K562 (cell line): ENCODE results near the gene NOL4L. TPM values are rescaled to one million over a fixed set of nuclear protein-coding genes. Genes with fewer than 3 reads are reported as not detected.

Source experiments
- ATAC-seq: fragments of 200-7000 bp; cut with Tn5 transposase; 3 replicates; pipeline ENCODE4 v1.9.1; 2020; ENCODE audit warnings: moderate library complexity
- BruUV-seq: library from RNA; stranded (reverse); fragments of 400-500 nt; replicated peaks from 2 replicates; lab custom pipeline; 2021; lab: Mats Ljungman, UMichigan
- CTCF ChIA-PET: fragments of 300-600 bp; formaldehyde crosslinking; extraction: SDS; loops from one replicate; lab custom pipeline; 2021; ENCODE audit warnings: low intra/inter-chr PET ratio; lab: Yijun Ruan, JAX
- POLR2A ChIA-PET: fragments of 300-600, 350-650 bp; sonication (Branson Sonifier 250); formaldehyde crosslinking; extraction: SDS; loops from one replicate; lab custom pipeline; 2021; ENCODE audit warnings: antibody characterized with exemption, inconsistent platforms; lab: Yijun Ruan, JAX
- DNase-seq, 4 experiments: peaks; one replicate each; pipeline versions ENCODE4 v3.0.0 to v3.0.0-alpha.2; 2011 to 2018; ENCODE audit warnings: low spot score in 3 of 4, mixed read lengths in 3 of 4; ENCODE audit errors: extremely low read depth in 1 of 4
- FAIRE-seq: peaks from 2 replicates; lab custom pipeline; 2011; peaks lifted over from hg19 to GRCh38; lab: Jason Lieb, UNC
- H2AFZ ChIP-seq: 2 replicates; pipeline ENCODE4 v1.6.0; 2011; ENCODE audit warnings: low read depth, low read length, control low read depth, inconsistent platforms
- H3K27ac ChIP-seq: fragments of 200-600 bp; 3 replicates; pipeline ENCODE4 v1.8.0; 2011; ENCODE audit warnings: low read depth, mild to moderate bottlenecking, control low read depth, inconsistent platforms, low read length, moderate library complexity, mixed read lengths; ENCODE audit errors: extremely low read depth
- H3K27me3 ChIP-seq, 2 experiments: fragments of 300-600 bp in 1 of 2; 2 replicates in 1 of 2; 3 replicates in 1 of 2; pipeline versions ENCODE4 v1.6.0 to v1.8.0; 2011; ENCODE audit warnings: inconsistent platforms in 2 of 2, low read length in 2 of 2, mild to moderate bottlenecking in 1 of 2, mixed read lengths in 1 of 2, moderate library complexity in 1 of 2; ENCODE audit not compliant: control insufficient read depth in 2 of 2, insufficient read depth in 2 of 2
- H3K36me3 ChIP-seq: fragments of 300-600 bp; 3 replicates; pipeline ENCODE4 v1.8.0; 2011; ENCODE audit warnings: mild to moderate bottlenecking, low read length, inconsistent platforms; ENCODE audit not compliant: control insufficient read depth, insufficient read depth
- H3K4me1 ChIP-seq, 2 experiments: fragments of 200-600 bp in 1 of 2; replicated peaks in 1 of 2; 2 replicates in 1 of 2; 3 replicates in 1 of 2; pipeline versions ENCODE4 v1.5.1 to v1.8.0; 2011; ENCODE audit warnings: inconsistent platforms in 2 of 2, low read length in 2 of 2, mild to moderate bottlenecking in 1 of 2, mixed read lengths in 1 of 2, moderate library complexity in 1 of 2; ENCODE audit not compliant: control insufficient read depth in 2 of 2, insufficient read depth in 2 of 2
- H3K4me2 ChIP-seq: 2 replicates; pipeline ENCODE4 v1.6.1; 2011; ENCODE audit warnings: low read length, control low read depth, inconsistent platforms, mixed read lengths; ENCODE audit not compliant: insufficient read depth
- H3K4me3 ChIP-seq: fragments of 200-600 bp; sonication (generic), shearing (Covaris generic); 2 replicates; pipeline ENCODE4 v1.5.1; 2016; ENCODE audit warnings: control low read depth, inconsistent platforms
- H3K79me2 ChIP-seq: fragments of 200-600 bp; 3 replicates; pipeline ENCODE4 v1.8.0; 2011; ENCODE audit warnings: low read length, inconsistent platforms; ENCODE audit not compliant: control insufficient read depth, insufficient read depth
- H3K9ac ChIP-seq, 2 experiments: 2 replicates each; pipeline versions ENCODE4 v1.6.0 to v1.6.1; 2011; ENCODE audit warnings: low read depth in 2 of 2, low read length in 2 of 2, control low read depth in 1 of 2, inconsistent platforms in 1 of 2, mild to moderate bottlenecking in 1 of 2, mixed read lengths in 1 of 2; ENCODE audit not compliant: insufficient read depth in 1 of 2
- H3K9me1 ChIP-seq: one replicate; pipeline ENCODE4 v1.6.0; 2011; ENCODE audit warnings: inconsistent platforms, mild to moderate bottlenecking, low read length, moderate library complexity; ENCODE audit not compliant: control insufficient read depth, insufficient read depth
- H3K9me3 ChIP-seq: replicated peaks from 2 replicates; pipeline ENCODE4 v1.5.1; 2011; ENCODE audit warnings: low read depth, low read length, inconsistent platforms; ENCODE audit not compliant: control insufficient read depth, insufficient read depth
- H4K20me1 ChIP-seq: replicated peaks from 2 replicates; pipeline ENCODE4 v1.6.1; 2011; ENCODE audit warnings: low read length, inconsistent platforms, mixed read lengths; ENCODE audit not compliant: control insufficient read depth, insufficient read depth
- ARHGAP35 ChIP-seq: fragments of 450-650 bp; IDR thresholded peaks from 2 replicates; pipeline ENCODE4 v1.6.1; 2018; ENCODE audit not compliant: partially characterized antibody
- CAMTA2 ChIP-seq: fragments of 250-450 bp; sonication (Bioruptor Pico); conservative IDR thresholded peaks from 2 replicates; pipeline ENCODE4 v1.5.1; 2022
- CXXC5 ChIP-seq: fragments of 250-450 bp; sonication (Bioruptor Pico); IDR thresholded peaks from 2 replicates; pipeline ENCODE4 v1.8.0; 2022; ENCODE audit warnings: inconsistent platforms, mild to moderate bottlenecking, moderate library complexity
- DNMT1 ChIP-seq: fragments of 450-650 bp; IDR thresholded peaks from 2 replicates; pipeline ENCODE4 v1.6.1; 2016; ENCODE audit warnings: antibody characterized with exemption, mild to moderate bottlenecking
- ELF2 ChIP-seq: fragments of 250-450 bp; sonication (Bioruptor Pico); IDR thresholded peaks from 2 replicates; pipeline ENCODE4 v1.5.0; 2021; ENCODE audit warnings: mild to moderate bottlenecking
- GMEB1 ChIP-seq: fragments of 250-450 bp; sonication (Bioruptor Pico); IDR thresholded peaks from 2 replicates; pipeline ENCODE4 v1.4.0; 2020; ENCODE audit warnings: mild to moderate bottlenecking
- HDGF ChIP-seq: fragments of 450-650 bp; IDR thresholded peaks from 2 replicates; pipeline ENCODE4 v1.6.1; 2016
- POLR2AphosphoS5 ChIP-seq: IDR thresholded peaks from 2 replicates; pipeline ENCODE4 v1.6.1; 2011; ENCODE audit warnings: mild to moderate bottlenecking, low read depth, low read length, moderate library complexity; ENCODE audit not compliant: control insufficient read depth, insufficient read depth
- PURB ChIP-seq: sonication (generic); formaldehyde crosslinking; IDR thresholded peaks from 2 replicates; pipeline ENCODE4 v1.9.0; 2021; ENCODE audit warnings: low read depth, mild to moderate bottlenecking, missing genetic modification reagents
- SNAPC5 ChIP-seq: fragments of 250-450 bp; sonication (Bioruptor Pico); IDR thresholded peaks from 2 replicates; pipeline ENCODE4 v1.8.0; 2021; ENCODE audit warnings: moderate library complexity, mild to moderate bottlenecking, inconsistent platforms
- TCF7 ChIP-seq: sonication (generic); IDR thresholded peaks from 2 replicates; pipeline ENCODE4 v1.6.1; 2016; ENCODE audit warnings: antibody characterized with exemption, borderline replicate concordance
- TRIM28 ChIP-seq: fragments of 450-650 bp; IDR thresholded peaks from 2 replicates; pipeline ENCODE4 v1.6.1; 2017
- WGBS: fragments of 100-300 bp; shearing (Covaris generic); methylation state at CpG from one replicate; pipeline ENCODE4 v1.1.6; 2016; ENCODE audit warnings: low coverage, mixed read lengths; ENCODE audit not compliant: insufficient coverage; ENCODE audit errors: missing lambda C conversion rate; 5-methylcytosine and 5-hydroxymethylcytosine counted together
- in situ Hi-C: fragments of 300-500 bp; cut with MboI; formaldehyde crosslinking; loops from 4 replicates; pipeline ENCODE4 v1.15.0; 2018; ENCODE audit warnings: inconsistent platforms, mixed read lengths
- intact Hi-C: fragments of 100-400 bp; cut with micrococcal nuclease; formaldehyde crosslinking; loops from 2 replicates; pipeline ENCODE4 v1.14.2; 2022
- polyA plus RNA-seq, 8 experiments: library from polyadenylated mRNA; depleted of rRNA in 4 of 8; stranded (reverse) in 5 of 8; unstranded in 3 of 8; fragments of >200 nt; fragmentation: Nextera tagmentation in 2 of 8; fragmentation: Illumina TruSeq in 1 of 8; extraction: Ambion mirVana in 2 of 8; extraction: Trizol in 1 of 8; gene quantifications; 2 replicates each; pipeline versions ENCODE4 v1.2.1 to v1.2.3, GENCODE V29; 2011 to 2014; ENCODE audit warnings: inconsistent platforms in 1 of 8, missing spikeins in 1 of 8
- total RNA-seq, 7 experiments: library from RNA; depleted of rRNA in 6 of 7; stranded (reverse); fragments of >200 nt in 6 of 7; fragmentation: Illumina TruSeq in 2 of 7; extraction: Trizol in 2 of 7; gene quantifications; 2 replicates each; pipeline versions ENCODE4 v1.2.1 to v1.2.3, GENCODE V29; 2011 to 2021; ENCODE audit warnings: low replicate concordance in 1 of 7

NOL4L gene
- total and polyA plus RNA-seq, 9 of the 15 experiments (the other 6 are each of a cell fraction or from before 2014, with no cell fraction given): 5.1 to 36.2 (median 13.6) TPM

- no TSS peak for BruUV-seq
- in situ Hi-C loops (loop anchor here (5.0 kb wide), 1 partner anchor 104 kb away; no protein-coding TSS in a partner anchor), intact Hi-C loops (loop anchor here (5.0 kb wide), 2 partner anchors 79 to 279 kb away; partner anchors contain the start of gene ASXL1)
- no peak overlapping the region for H3K27ac ChIP-seq
- 93% methylated on average over 11 of the region's 11 CpGs for WGBS
- H3K4me1 ChIP-seq: peaks cover 0 to 3% of the 10 kb centered on the region in 2 experiments; a peak in 1 of 5 replicates
- peaks cover 84% of the 10 kb centered on the region for H3K36me3 ChIP-seq
- H3K4me3 ChIP-seq: no peak overlapping the region
- no peak for TF ChIP-seq TRIM28
- 0 out of 2 replicates have a peak, but pooled peaks have one; percentile 14 for TF ChIP-seq POLR2AphosphoS5
- ATAC-seq: no peak
- H3K27me3 ChIP-seq: no peaks in the 10 kb centered on the region
- no peaks in the 10 kb centered on the region for H3K9me1 ChIP-seq
- H2AFZ ChIP-seq: no peak overlapping the region
- POLR2A ChIA-PET: interaction anchor here (1.1 kb wide), 1 partner anchor 60 kb away, joined by 4 read pairs; no protein-coding TSS in a partner anchor
- no peak for FAIRE-seq
- H3K79me2 ChIP-seq: no peaks in the 10 kb centered on the region
- DNase-seq: no peak
- no peak overlapping the region for H3K4me2 ChIP-seq
- H3K9ac ChIP-seq: no peak overlapping the region
- H4K20me1 ChIP-seq: peaks cover 13% of the 10 kb centered on the region
- H3K9me3 ChIP-seq: no peaks in the 10 kb centered on the region
- CTCF ChIA-PET: no interaction called here
Measured at GRCh38 chr20:32436142-32436861, 148.8 kb downstream of the NOL4L start.

GRCh38 chr20:32435449-32436107, 149.6 kb downstream of the NOL4L start:
- Histone ChIP-seq H2AFZ (no peak overlapping the region), H3K9me3 (no peaks in the 10 kb centered on the region), H3K79me2 (no peaks in the 10 kb centered on the region), H3K4me1 (peaks cover 0 to 3% of the 10 kb centered on the region in 2 experiments; a peak in 1 of 5 replicates), H3K27ac (no peak overlapping the region), H3K4me3 (no peak overlapping the region), H3K9me1 (no peaks in the 10 kb centered on the region), H4K20me1 (peaks cover 10% of the 10 kb centered on the region; the same call in 1 of the 2 replicates), H3K9ac (no peak overlapping the region), H3K27me3 (no peaks in the 10 kb centered on the region), H3K36me3 (peaks cover 88% of the 10 kb centered on the region), H3K4me2 (no peak overlapping the region)
- ChIA-PET CTCF (no interaction called here), POLR2A (interaction anchor here (1.0 to 1.1 kb wide), 2 partner anchors 11 to 61 kb away, joined by 3 to 4 read pairs; no protein-coding TSS in a partner anchor)
- ATAC-seq (no peak), DNase-seq (no peak), FAIRE-seq (no peak)
- intact Hi-C loops (loop anchor here (5.0 kb wide), 2 partner anchors 78 to 278 kb away; partner anchors contain the start of gene ASXL1), in situ Hi-C loops (loop anchor here (5.0 kb wide), 1 partner anchor 103 kb away; no protein-coding TSS in a partner anchor)
- WGBS: 88% methylated on average over 12 of the region's 12 CpGs
- no TSS peak for BruUV-seq
- TF ChIP-seq ELF2 (CRISPR knock-in tag) (no peak), DNMT1 (no peak), CXXC5 (CRISPR knock-in tag) (no peak), HDGF (no peak), TCF7 (no peak), GMEB1 (CRISPR knock-in tag) (no peak), ARHGAP35 (no peak), CAMTA2 (no peak), SNAPC5 (no peak), PURB (CRISPR knock-in tag) (no peak)
